HG03558 (cell line): ENCODE results near the gene METTL15.
"Not testable (repeated sequence)": the region's sequence is repeated elsewhere in the genome, so short reads cannot be mapped to it uniquely, and the experiment has no call there.

ENCODE experiments used
- ATAC-seq: cut with Tn5 transposase; IDR thresholded peaks from one replicate; pipeline ENCODE4 v1.9.1; 2021; ENCODE audit warnings: moderate number of reproducible peaks; ENCODE audit not compliant: unreplicated experiment; ENCODE audit errors: extremely low read depth

Gene METTL15

GRCh38 chr11:28108958-28109357 is 770 bp downstream of the METTL15 start:
- ATAC-seq, result no peak

GRCh38 chr11:28110108-28110820 is 2.1 kb downstream of the METTL15 start:
- no peak for ATAC-seq

GRCh38 chr11:28110821-28111200 is 2.6 kb downstream of the METTL15 start:
- no peak for ATAC-seq

GRCh38 chr11:28114116-28114515 is 5.9 kb downstream of the METTL15 start:
- no peak for ATAC-seq

- ATAC-seq, result no peak
These were observed 6.5 kb downstream of the METTL15 start for GRCh38 chr11:28114731-28115130.

- ATAC-seq, result no peak
These were observed 9.5 kb downstream of the METTL15 start for GRCh38 chr11:28117712-28118111.

- no peak for ATAC-seq
These were observed 15.0 kb downstream of the METTL15 start for GRCh38 chr11:28123151-28123581.

- no peak for ATAC-seq
These were observed 24.4 kb downstream of the METTL15 start for GRCh38 chr11:28132548-28132947.

- ATAC-seq, result no peak
These were observed 25.0 kb downstream of the METTL15 start for GRCh38 chr11:28133146-28133545.

GRCh38 chr11:28136157-28136556 is 28.0 kb downstream of the METTL15 start:
- ATAC-seq, result not testable (repeated sequence)

- ATAC-seq, result no peak
These were observed 29.2 kb downstream of the METTL15 start for GRCh38 chr11:28137366-28137765.

GRCh38 chr11:28137832-28138231 is 29.6 kb downstream of the METTL15 start:
- no peak for ATAC-seq

- ATAC-seq, result no peak
These were observed 31.7 kb downstream of the METTL15 start for GRCh38 chr11:28139841-28140415.

- no peak for ATAC-seq
These were observed 32.7 kb downstream of the METTL15 start for GRCh38 chr11:28140689-28141455.

GRCh38 chr11:28142724-28143123 is 34.5 kb downstream of the METTL15 start:
- ATAC-seq, result no peak

- no peak for ATAC-seq
These were observed 36.6 kb downstream of the METTL15 start for GRCh38 chr11:28144808-28145207.

GRCh38 chr11:28146123-28146751 is 38.0 kb downstream of the METTL15 start:
- ATAC-seq, result no peak

GRCh38 chr11:28152743-28153142 is 44.6 kb downstream of the METTL15 start:
- no peak for ATAC-seq

- no peak for ATAC-seq
These were observed 45.4 kb downstream of the METTL15 start for GRCh38 chr11:28153586-28153985.

- no peak for ATAC-seq
These were observed 60.5 kb downstream of the METTL15 start for GRCh38 chr11:28168718-28169117.

GRCh38 chr11:28169816-28170215 is 61.6 kb downstream of the METTL15 start:
- ATAC-seq, result no peak
